ENCODE measurements around the gene SLC2A4.
"Not testable (repeated sequence)": the region's sequence is repeated elsewhere in the genome, so short reads cannot be mapped to it uniquely, and the experiment has no call there.

Gene SLC2A4

DNA sequence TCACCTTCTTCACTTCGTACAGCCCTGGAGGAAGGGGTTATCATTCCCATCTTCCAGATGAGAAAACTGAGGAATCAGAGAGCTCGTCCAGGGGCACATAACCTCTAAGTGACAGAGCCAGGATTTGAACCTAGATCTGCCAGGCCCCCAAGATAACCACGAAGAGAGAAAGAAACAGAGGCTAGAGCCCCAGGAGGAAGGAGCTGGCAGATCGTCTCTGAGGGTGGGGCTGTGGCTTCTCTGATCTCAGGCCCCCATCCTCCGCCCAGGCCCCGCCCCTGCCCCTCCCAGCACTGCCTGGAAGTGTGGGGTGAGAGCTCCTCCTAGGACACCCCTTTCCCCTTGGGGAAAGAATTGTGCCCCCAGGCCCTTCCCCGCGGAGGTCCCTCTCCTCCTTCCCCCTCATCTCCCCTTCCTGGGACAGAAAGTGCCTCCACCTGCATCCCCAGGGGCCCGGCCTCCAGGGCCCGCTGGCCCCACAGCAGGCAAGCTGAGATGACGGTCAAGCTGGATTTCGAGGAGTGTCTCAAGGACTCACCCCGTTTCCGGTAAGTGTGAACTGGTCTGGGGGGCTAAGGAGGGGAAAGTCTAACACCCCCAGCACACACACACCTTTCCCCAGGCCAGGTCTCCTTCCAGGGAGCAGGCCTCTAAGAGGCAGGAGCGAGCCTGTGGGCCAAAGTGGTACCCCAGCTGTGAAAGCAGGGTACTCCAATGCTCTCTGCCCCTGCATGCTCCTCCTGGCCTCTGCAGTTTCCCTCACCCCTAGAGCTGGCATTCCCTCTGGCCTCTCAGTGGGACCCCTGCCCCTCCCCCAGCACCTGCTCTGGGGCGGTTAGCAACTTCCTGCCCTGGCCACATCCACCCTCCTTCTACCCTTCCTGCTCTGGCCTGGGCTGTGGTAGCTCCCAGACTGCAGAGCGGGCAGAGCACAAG lies 55.0 kb downstream of the SLC2A4 start, which contains the start of gene ACAP1:
TSS of gene ACAP1 (plus strand) at position 290 of the 936 bp plus-strand sequence. CDS start at position 496, 206 bp downstream.
- H3K27me3 ChIP-seq (ENCODE audit: insufficient read depth, poor library complexity, severe bottlenecking) = no peaks in the 10 kb centered on the region
- peak within 1 kb of the TSS; percentile 64 for H3K4me3 ChIP-seq (replicated peaks; ENCODE audit: insufficient read depth, low read length)
- no peak for TF ChIP-seq SPI1 (IDR thresholded peaks at IDR 0.05; ENCODE audit: borderline replicate concordance, low read depth)
- TF ChIP-seq, protein P1, sequence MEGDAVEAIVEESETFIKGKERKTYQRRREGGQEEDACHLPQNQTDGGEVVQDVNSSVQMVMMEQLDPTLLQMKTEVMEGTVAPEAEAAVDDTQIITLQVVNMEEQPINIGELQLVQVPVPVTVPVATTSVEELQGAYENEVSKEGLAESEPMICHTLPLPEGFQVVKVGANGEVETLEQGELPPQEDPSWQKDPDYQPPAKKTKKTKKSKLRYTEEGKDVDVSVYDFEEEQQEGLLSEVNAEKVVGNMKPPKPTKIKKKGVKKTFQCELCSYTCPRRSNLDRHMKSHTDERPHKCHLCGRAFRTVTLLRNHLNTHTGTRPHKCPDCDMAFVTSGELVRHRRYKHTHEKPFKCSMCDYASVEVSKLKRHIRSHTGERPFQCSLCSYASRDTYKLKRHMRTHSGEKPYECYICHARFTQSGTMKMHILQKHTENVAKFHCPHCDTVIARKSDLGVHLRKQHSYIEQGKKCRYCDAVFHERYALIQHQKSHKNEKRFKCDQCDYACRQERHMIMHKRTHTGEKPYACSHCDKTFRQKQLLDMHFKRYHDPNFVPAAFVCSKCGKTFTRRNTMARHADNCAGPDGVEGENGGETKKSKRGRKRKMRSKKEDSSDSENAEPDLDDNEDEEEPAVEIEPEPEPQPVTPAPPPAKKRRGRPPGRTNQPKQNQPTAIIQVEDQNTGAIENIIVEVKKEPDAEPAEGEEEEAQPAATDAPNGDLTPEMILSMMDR (IDR thresholded peaks at IDR 0.05; ENCODE audit: insufficient read depth, low read length) = no peak
- no peak for TF ChIP-seq POLR2AphosphoS5 (IDR thresholded peaks at IDR 0.05; ENCODE audit: low read depth)
- TF ChIP-seq, protein P2, sequence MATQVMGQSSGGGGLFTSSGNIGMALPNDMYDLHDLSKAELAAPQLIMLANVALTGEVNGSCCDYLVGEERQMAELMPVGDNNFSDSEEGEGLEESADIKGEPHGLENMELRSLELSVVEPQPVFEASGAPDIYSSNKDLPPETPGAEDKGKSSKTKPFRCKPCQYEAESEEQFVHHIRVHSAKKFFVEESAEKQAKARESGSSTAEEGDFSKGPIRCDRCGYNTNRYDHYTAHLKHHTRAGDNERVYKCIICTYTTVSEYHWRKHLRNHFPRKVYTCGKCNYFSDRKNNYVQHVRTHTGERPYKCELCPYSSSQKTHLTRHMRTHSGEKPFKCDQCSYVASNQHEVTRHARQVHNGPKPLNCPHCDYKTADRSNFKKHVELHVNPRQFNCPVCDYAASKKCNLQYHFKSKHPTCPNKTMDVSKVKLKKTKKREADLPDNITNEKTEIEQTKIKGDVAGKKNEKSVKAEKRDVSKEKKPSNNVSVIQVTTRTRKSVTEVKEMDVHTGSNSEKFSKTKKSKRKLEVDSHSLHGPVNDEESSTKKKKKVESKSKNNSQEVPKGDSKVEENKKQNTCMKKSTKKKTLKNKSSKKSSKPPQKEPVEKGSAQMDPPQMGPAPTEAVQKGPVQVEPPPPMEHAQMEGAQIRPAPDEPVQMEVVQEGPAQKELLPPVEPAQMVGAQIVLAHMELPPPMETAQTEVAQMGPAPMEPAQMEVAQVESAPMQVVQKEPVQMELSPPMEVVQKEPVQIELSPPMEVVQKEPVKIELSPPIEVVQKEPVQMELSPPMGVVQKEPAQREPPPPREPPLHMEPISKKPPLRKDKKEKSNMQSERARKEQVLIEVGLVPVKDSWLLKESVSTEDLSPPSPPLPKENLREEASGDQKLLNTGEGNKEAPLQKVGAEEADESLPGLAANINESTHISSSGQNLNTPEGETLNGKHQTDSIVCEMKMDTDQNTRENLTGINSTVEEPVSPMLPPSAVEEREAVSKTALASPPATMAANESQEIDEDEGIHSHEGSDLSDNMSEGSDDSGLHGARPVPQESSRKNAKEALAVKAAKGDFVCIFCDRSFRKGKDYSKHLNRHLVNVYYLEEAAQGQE (IDR thresholded peaks at IDR 0.05; ENCODE audit: insufficient replicate concordance, low read depth) = no peak
- TF ChIP-seq GABPA (IDR thresholded peaks at IDR 0.05; ENCODE audit: low read depth) = no peak
- peak; percentile 40 to 80 for DNase-seq (ENCODE audit: low read depth in 1 of 2, low spot score in 1 of 2)
- H3K27ac ChIP-seq (replicated peaks) = peak within 1 kb of the TSS; percentile 92

DNA sequence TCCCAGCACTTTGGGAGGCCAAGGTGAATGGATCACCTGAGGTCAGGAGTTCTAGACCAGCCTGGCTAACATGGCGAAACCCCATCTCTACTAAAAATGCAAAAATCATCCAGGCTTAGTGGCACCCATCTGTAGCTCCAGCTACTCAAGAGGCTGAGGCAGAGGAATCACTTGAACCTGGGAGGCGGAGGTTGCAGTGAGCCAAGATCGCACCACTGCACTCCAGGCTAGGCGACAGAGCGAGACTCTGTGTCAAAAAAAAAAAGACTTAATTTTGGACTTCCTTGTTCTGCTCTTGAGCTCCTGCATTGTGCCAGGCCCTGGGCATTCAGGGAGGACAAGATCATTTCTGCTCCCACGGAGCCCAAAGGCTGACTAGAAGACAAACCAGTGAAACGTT lies 56.1 kb downstream of the SLC2A4 start:
- H3K27me3 ChIP-seq (ENCODE audit: insufficient read depth, poor library complexity, severe bottlenecking); DNase-seq (ENCODE audit: low read depth in 1 of 2, low spot score in 1 of 2): not testable (repeated sequence)
- peak; percentile 18; the same call in 1 of the 2 replicates for TF ChIP-seq SPI1 (IDR thresholded peaks at IDR 0.05; ENCODE audit: borderline replicate concordance, low read depth)
- Histone ChIP-seq H3K27ac (replicated peaks) (peak overlapping the region; percentile 92), H3K4me3 (replicated peaks; ENCODE audit: insufficient read depth, low read length) (peak overlapping the region; percentile 64)

Measured in HL-60 (cell line).